ENCODE measurements around the gene GRIK2. TPM values are rescaled to one million over a fixed set of nuclear protein-coding genes. Genes with fewer than 3 reads are reported as not detected.

Gene GRIK2
- total RNA-seq, 3 donors from 2014 or later (not counting 1 experiment from before 2014, with no cell fraction given) = not detected

GRCh38 chr6:101478891-101479290 lies 85.4 kb downstream of the GRIK2 start:
- Histone ChIP-seq H3K4me1 (ENCODE audit: control insufficient read depth, insufficient read depth, low read length) (no peaks in the 10 kb centered on the region), H3K27me3 (ENCODE audit: control insufficient read depth, insufficient read depth, low read length) (no peaks in the 10 kb centered on the region), H3K9me3 (ENCODE audit: control insufficient read depth, insufficient read depth, low read length) (peaks cover 4% of the 10 kb centered on the region), H3K27ac (ENCODE audit: low read length) (no peak overlapping the region), H3K4me3 (ENCODE audit: low read length) (no peak overlapping the region), H3K36me3 (ENCODE audit: control insufficient read depth, insufficient read depth, low read length) (no peaks in the 10 kb centered on the region)
- Mint-ChIP-seq H3K36me3 (no peaks in the 10 kb centered on the region), H3K27ac (no peak overlapping the region), H3K4me1 (no peaks in the 10 kb centered on the region), H3K27me3 (ENCODE audit: low read depth in 2 of 2) (no peaks in the 10 kb centered on the region), H3K9me3 (peaks cover 5 to 7% of the 10 kb centered on the region in 2 donors), H3K4me3 (no peak overlapping the region)
- no peak for ATAC-seq
- intact Hi-C loops (cut with micrococcal nuclease) = no loop called here
- no CpG with 5 or more reads among the region's 1 CpG for WGBS (ENCODE audit: insufficient coverage)
- TF ChIP-seq CTCF (IDR thresholded peaks at IDR 0.05) = no peak
- no peak for DNase-seq

- no peak for TF ChIP-seq CTCF (IDR thresholded peaks at IDR 0.05)
- peaks cover 7 to 8% of the 10 kb centered on the region in 2 donors for H3K9me3 Mint-ChIP-seq
- H3K9me3 ChIP-seq (ENCODE audit: control insufficient read depth, insufficient read depth, low read length) = no peaks in the 10 kb centered on the region
- no peak overlapping the region for H3K27ac Mint-ChIP-seq
- ATAC-seq (no peak), DNase-seq (no peak)
- H3K27me3 ChIP-seq (ENCODE audit: control insufficient read depth, insufficient read depth, low read length) = no peaks in the 10 kb centered on the region
- no peak overlapping the region for H3K27ac ChIP-seq (ENCODE audit: low read length)
- H3K4me1 Mint-ChIP-seq = no peaks in the 10 kb centered on the region
- no peak overlapping the region for H3K4me3 ChIP-seq (ENCODE audit: low read length)
- no peaks in the 10 kb centered on the region for H3K36me3 Mint-ChIP-seq
- intact Hi-C loops (cut with micrococcal nuclease) = no loop called here
- 65% methylated on average over 2 of the region's 3 CpGs for WGBS (ENCODE audit: insufficient coverage)
- no peaks in the 10 kb centered on the region for H3K27me3 Mint-ChIP-seq (ENCODE audit: low read depth in 2 of 2)
- H3K4me3 Mint-ChIP-seq = no peak overlapping the region
- no peaks in the 10 kb centered on the region for H3K36me3 ChIP-seq (ENCODE audit: control insufficient read depth, insufficient read depth, low read length)
- no peaks in the 10 kb centered on the region for H3K4me1 ChIP-seq (ENCODE audit: control insufficient read depth, insufficient read depth, low read length)
Observed at GRCh38 chr6:101482606-101483005, 89.1 kb downstream of the GRIK2 start.

- Mint-ChIP-seq H3K27me3 (ENCODE audit: low read depth in 2 of 2) (no peaks in the 10 kb centered on the region), H3K4me3 (no peak overlapping the region), H3K9me3 (peaks cover 8 to 10% of the 10 kb centered on the region in 2 donors), H3K36me3 (no peaks in the 10 kb centered on the region), H3K27ac (no peak overlapping the region), H3K4me1 (no peaks in the 10 kb centered on the region)
- Histone ChIP-seq H3K27me3 (ENCODE audit: control insufficient read depth, insufficient read depth, low read length) (no peaks in the 10 kb centered on the region), H3K27ac (ENCODE audit: low read length) (no peak overlapping the region), H3K4me3 (ENCODE audit: low read length) (no peak overlapping the region), H3K9me3 (ENCODE audit: control insufficient read depth, insufficient read depth, low read length) (no peaks in the 10 kb centered on the region), H3K4me1 (ENCODE audit: control insufficient read depth, insufficient read depth, low read length) (no peaks in the 10 kb centered on the region), H3K36me3 (ENCODE audit: control insufficient read depth, insufficient read depth, low read length) (no peaks in the 10 kb centered on the region)
- WGBS (ENCODE audit: insufficient coverage) = 100% methylated on average over 2 of the region's 3 CpGs
- no peak for DNase-seq
- no peak for TF ChIP-seq CTCF (IDR thresholded peaks at IDR 0.05)
- intact Hi-C loops (cut with micrococcal nuclease) = no loop called here
- no peak for ATAC-seq
Observed at GRCh38 chr6:101484781-101485180, 91.3 kb downstream of the GRIK2 start.

- Mint-ChIP-seq H3K4me3 (no peak overlapping the region), H3K4me1 (no peaks in the 10 kb centered on the region), H3K27ac (no peak overlapping the region), H3K9me3 (peaks cover 10% of the 10 kb centered on the region in 2 donors), H3K36me3 (no peaks in the 10 kb centered on the region), H3K27me3 (ENCODE audit: low read depth in 2 of 2) (no peaks in the 10 kb centered on the region)
- H3K27ac ChIP-seq (ENCODE audit: low read length) = no peak overlapping the region
- intact Hi-C loops (cut with micrococcal nuclease) = no loop called here
- no peak for DNase-seq
- H3K36me3 ChIP-seq (ENCODE audit: control insufficient read depth, insufficient read depth, low read length) = no peaks in the 10 kb centered on the region
- H3K27me3 ChIP-seq (ENCODE audit: control insufficient read depth, insufficient read depth, low read length) = no peaks in the 10 kb centered on the region
- H3K4me1 ChIP-seq (ENCODE audit: control insufficient read depth, insufficient read depth, low read length) = no peaks in the 10 kb centered on the region
- no peaks in the 10 kb centered on the region for H3K9me3 ChIP-seq (ENCODE audit: control insufficient read depth, insufficient read depth, low read length)
- ATAC-seq = no peak
- no peak overlapping the region for H3K4me3 ChIP-seq (ENCODE audit: low read length)
- 40% methylated on average over 3 of the region's 3 CpGs for WGBS (ENCODE audit: insufficient coverage)
- no peak for TF ChIP-seq CTCF (IDR thresholded peaks at IDR 0.05)
Observed at GRCh38 chr6:101486124-101486523, 92.6 kb downstream of the GRIK2 start.

Measured in natural killer cell (primary cell).